Lower lobe of right lung (tissue), 2 donors: ENCODE data around the gene HSD11B1. TPM values are rescaled to one million over a fixed set of nuclear protein-coding genes. Genes with fewer than 3 reads are reported as not detected.
A peak's percentile ranks its signal among the peaks of the same experiment; 100 is the strongest.

Experiments
- ATAC-seq, 2 donors: fragments of 200-7000 bp; cut with Tn5 transposase; one replicate each; pipeline ENCODE4 v1.9.1; 2020 to 2022; ENCODE audit warnings: mild to moderate bottlenecking in 2 of 2, moderate library complexity in 2 of 2
- DNase-seq: peaks from one replicate; pipeline ENCODE4 v3.0.0-alpha.2; 2020
- H3K27ac ChIP-seq: fragments of 200-600 bp; one replicate; pipeline ENCODE4 v1.8.0; 2022
- H3K27me3 ChIP-seq: fragments of 200-600 bp; one replicate; pipeline ENCODE4 v1.8.0; 2022; ENCODE audit warnings: low read depth
- H3K36me3 ChIP-seq: fragments of 200-600 bp; one replicate; pipeline ENCODE4 v1.8.0; 2022; ENCODE audit warnings: mild to moderate bottlenecking
- H3K4me1 ChIP-seq: fragments of 200-600 bp; one replicate; pipeline ENCODE4 v1.8.0; 2022
- H3K4me3 ChIP-seq: fragments of 200-600 bp; one replicate; pipeline ENCODE4 v1.8.0; 2022; ENCODE audit warnings: mild to moderate bottlenecking
- H3K9me3 ChIP-seq: fragments of 200-600 bp; one replicate; pipeline ENCODE4 v1.8.0; 2022
- CTCF ChIP-seq: fragments of 200-600 bp; IDR thresholded peaks from one replicate; pipeline ENCODE4 v1.8.0; 2022; ENCODE audit warnings: antibody characterized with exemption, mild to moderate bottlenecking
- intact Hi-C: fragments of 100-400 bp; cut with DNase I; formaldehyde crosslinking; loops from one replicate; pipeline ENCODE4 v1.11.0; 2022
- total RNA-seq: library from RNA; stranded (reverse); fragmentation: NEBNext Ultra II Directional; extraction: Animal tissue kit (Norgen Biotek cat#: 25700); gene quantifications from one replicate; pipeline ENCODE4 v1.2.1, GENCODE V29; 2021
- donor health status: DM: no; HTN: yes; CAD: no; lungs with severe emphysema.

HSD11B1 gene
- total RNA-seq, 1 donor from 2014 or later, result 11.6 TPM

- Histone ChIP-seq H3K36me3 (peaks cover 24% of the 10 kb centered on the region), H3K27me3 (no peaks in the 10 kb centered on the region), H3K27ac (no peak overlapping the region), H3K4me1 (no peaks in the 10 kb centered on the region), H3K4me3 (no peak overlapping the region), H3K9me3 (no peaks in the 10 kb centered on the region)
- no peak for DNase-seq
- no peak for ATAC-seq
- intact Hi-C loops, result no loop called here
- no peak for TF ChIP-seq CTCF
Observed at GRCh38 chr1:209775678-209776077, 71.0 kb downstream of the HSD11B1 start.

- ATAC-seq (no peak), DNase-seq (no peak)
- intact Hi-C loops, result no loop called here
- H3K4me1 ChIP-seq, result no peaks in the 10 kb centered on the region
- no peak for TF ChIP-seq CTCF
- no peak overlapping the region for H3K27ac ChIP-seq
- H3K36me3 ChIP-seq, result peaks cover 24% of the 10 kb centered on the region
- no peak overlapping the region for H3K4me3 ChIP-seq
- no peaks in the 10 kb centered on the region for H3K9me3 ChIP-seq
- no peaks in the 10 kb centered on the region for H3K27me3 ChIP-seq
Observed at GRCh38 chr1:209777587-209777986, 72.9 kb downstream of the HSD11B1 start.

GRCh38 chr1:209778102-209778501, 73.5 kb downstream of the HSD11B1 start:
- TF ChIP-seq CTCF, result no peak
- H3K4me3 ChIP-seq, result no peak overlapping the region
- H3K36me3 ChIP-seq, result peaks cover 24% of the 10 kb centered on the region
- no peaks in the 10 kb centered on the region for H3K9me3 ChIP-seq
- no peak overlapping the region for H3K27ac ChIP-seq
- H3K4me1 ChIP-seq, result no peaks in the 10 kb centered on the region
- no peaks in the 10 kb centered on the region for H3K27me3 ChIP-seq
- intact Hi-C loops, result no loop called here
- ATAC-seq, result no peak
- no peak for DNase-seq

- DNase-seq, result no peak
- Histone ChIP-seq H3K27ac (no peak overlapping the region), H3K27me3 (no peaks in the 10 kb centered on the region), H3K36me3 (peaks cover 21% of the 10 kb centered on the region), H3K4me1 (peaks cover 15% of the 10 kb centered on the region), H3K4me3 (no peak overlapping the region), H3K9me3 (no peaks in the 10 kb centered on the region)
- ATAC-seq, result no peak
- no peak for TF ChIP-seq CTCF
- intact Hi-C loops, result no loop called here
Observed at GRCh38 chr1:209780268-209780667, 75.6 kb downstream of the HSD11B1 start.

GRCh38 chr1:209783386-209783785, 78.7 kb downstream of the HSD11B1 start:
- H3K4me3 ChIP-seq, result peak overlapping the region; percentile 64
- H3K4me1 ChIP-seq, result peaks cover 15% of the 10 kb centered on the region
- ATAC-seq (no peak), DNase-seq (no peak)
- intact Hi-C loops, result no loop called here
- no peak overlapping the region for H3K27ac ChIP-seq
- TF ChIP-seq CTCF, result no peak
- no peaks in the 10 kb centered on the region for H3K9me3 ChIP-seq
- no peaks in the 10 kb centered on the region for H3K27me3 ChIP-seq
- H3K36me3 ChIP-seq, result peaks cover 15% of the 10 kb centered on the region

Other genes with a start within 250 kb of the HSD11B1 start
- 0.56 TPM for gene CAMK1G, start 121.1 kb upstream of the HSD11B1 start, total RNA-seq
- 47.2 TPM for gene LAMB3, start 52.4 kb upstream of the HSD11B1 start, total RNA-seq
- gene G0S2, start 29.4 kb upstream of the HSD11B1 start, total RNA-seq, result 19.9 TPM
- 12.4 TPM for gene TRAF3IP3, start 51.2 kb downstream of the HSD11B1 start, total RNA-seq
- 1.6 TPM for gene C1orf74, start 79.7 kb downstream of the HSD11B1 start, total RNA-seq
- 18.2 TPM for gene IRF6, start 101.3 kb downstream of the HSD11B1 start, total RNA-seq
- 6.2 TPM for gene UTP25, start 123.1 kb downstream of the HSD11B1 start, total RNA-seq
- gene SYT14, start 233.4 kb downstream of the HSD11B1 start, total RNA-seq, result not detected